Measurements from ENCODE around the gene ZCCHC24.

DNA sequence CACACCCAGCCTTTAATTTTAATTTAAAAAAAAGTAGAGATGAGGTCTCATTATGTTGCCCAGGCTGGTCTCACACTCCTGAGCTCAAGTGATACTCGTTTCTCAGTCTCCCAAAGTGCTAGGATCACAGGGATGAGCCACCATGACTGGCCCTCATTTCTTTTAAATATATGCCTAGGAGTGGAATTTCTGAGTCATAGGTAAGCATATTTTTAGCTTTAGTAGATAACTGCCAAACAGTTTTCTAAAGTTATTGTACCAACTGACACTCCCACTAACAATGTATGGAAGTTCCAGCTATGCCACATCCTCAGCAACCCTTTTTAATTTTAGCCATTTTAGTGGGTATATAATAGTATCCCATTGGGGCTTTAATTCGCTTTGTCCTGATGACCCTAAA is 111.9 kb downstream of the ZCCHC24 start:
- TF ChIP-seq POLR2A (IDR thresholded peaks at IDR 0.05) = no peak
- TF ChIP-seq, protein P1, sequence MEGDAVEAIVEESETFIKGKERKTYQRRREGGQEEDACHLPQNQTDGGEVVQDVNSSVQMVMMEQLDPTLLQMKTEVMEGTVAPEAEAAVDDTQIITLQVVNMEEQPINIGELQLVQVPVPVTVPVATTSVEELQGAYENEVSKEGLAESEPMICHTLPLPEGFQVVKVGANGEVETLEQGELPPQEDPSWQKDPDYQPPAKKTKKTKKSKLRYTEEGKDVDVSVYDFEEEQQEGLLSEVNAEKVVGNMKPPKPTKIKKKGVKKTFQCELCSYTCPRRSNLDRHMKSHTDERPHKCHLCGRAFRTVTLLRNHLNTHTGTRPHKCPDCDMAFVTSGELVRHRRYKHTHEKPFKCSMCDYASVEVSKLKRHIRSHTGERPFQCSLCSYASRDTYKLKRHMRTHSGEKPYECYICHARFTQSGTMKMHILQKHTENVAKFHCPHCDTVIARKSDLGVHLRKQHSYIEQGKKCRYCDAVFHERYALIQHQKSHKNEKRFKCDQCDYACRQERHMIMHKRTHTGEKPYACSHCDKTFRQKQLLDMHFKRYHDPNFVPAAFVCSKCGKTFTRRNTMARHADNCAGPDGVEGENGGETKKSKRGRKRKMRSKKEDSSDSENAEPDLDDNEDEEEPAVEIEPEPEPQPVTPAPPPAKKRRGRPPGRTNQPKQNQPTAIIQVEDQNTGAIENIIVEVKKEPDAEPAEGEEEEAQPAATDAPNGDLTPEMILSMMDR (IDR thresholded peaks at IDR 0.05) = no peak

All from testis (tissue), 2 donors.